Mucosa of gallbladder (tissue), 1 donor: ENCODE data around the gene C1RL. TPM values are rescaled to one million over a fixed set of nuclear protein-coding genes. Genes with fewer than 3 reads are reported as not detected.

Experiments used
- DNase-seq: peaks from one replicate; pipeline ENCODE4 v3.0.0-alpha.2; 2020; ENCODE audit warnings: low spot score
- total RNA-seq: library from RNA; stranded (reverse); gene quantifications from one replicate; pipeline ENCODE4 v1.2.1, GENCODE V29; 2021
- donor health status: DM: no; HTN: no; CAD: no.

C1RL gene
- 49.6 TPM for total RNA-seq

DNA sequence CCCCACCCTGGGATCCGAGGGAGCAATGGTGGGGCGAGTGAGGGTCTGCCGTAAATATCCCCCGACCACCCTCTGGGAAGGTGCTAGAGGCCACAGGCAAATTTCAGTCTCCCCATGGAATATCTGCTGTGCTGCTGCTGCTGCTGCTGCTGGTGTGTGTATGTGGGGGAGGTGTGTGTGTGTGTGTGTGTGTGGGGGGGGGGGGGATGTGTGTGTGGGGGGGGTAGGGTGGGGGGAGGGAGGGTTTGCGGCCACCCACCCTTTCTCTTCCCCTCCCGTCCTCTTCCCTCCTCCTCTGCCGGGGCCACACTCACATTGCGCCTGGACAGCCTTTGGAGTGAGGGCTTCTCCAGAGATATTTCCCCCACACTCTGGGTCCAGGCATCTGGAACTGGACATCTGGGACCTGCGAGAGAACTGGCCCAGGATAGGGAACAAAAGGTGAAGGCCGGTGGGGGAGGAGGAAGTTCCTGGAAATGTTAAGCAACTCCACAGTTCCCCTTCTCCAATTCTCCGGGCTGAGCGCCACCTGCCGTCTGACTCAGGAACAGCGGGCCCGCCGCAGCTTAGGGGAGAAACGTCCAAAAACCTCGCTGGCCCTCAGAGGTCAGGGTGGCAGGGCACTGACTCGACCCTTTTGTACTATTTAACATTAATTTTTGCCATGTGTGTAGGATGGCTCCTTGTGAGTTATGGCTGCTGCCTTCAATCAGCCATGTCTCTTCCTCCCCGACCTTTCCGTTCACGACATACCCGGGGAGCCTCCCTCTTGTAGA, at the start of gene C1RL:
TSS of gene C1RL (minus strand) at position 419 of the 776 bp plus-strand sequence. CDS start at position 385, 34 bp downstream.
- peak; percentile 91 for DNase-seq

DNA sequence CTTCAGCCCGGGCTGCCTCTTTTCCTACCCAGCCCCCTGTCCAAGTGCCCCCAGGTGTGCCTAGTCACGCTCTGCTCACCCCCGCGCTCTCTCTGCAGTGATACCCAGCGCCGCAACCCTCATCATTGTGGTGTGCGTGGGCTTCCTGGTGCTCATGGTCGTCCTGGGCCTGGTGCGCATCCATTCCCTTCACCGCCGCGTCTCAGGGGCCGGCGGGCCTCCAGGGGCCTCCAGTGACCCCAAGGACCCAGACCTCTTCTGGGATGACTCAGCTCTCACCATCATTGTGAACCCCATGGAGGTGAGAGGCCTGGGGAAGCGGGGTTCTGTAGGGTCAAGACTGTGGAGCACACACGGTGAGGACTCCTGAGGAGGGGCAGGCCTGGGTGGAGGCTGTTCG, 48.4 kb upstream of the C1RL start:
- no peak for DNase-seq

DNA sequence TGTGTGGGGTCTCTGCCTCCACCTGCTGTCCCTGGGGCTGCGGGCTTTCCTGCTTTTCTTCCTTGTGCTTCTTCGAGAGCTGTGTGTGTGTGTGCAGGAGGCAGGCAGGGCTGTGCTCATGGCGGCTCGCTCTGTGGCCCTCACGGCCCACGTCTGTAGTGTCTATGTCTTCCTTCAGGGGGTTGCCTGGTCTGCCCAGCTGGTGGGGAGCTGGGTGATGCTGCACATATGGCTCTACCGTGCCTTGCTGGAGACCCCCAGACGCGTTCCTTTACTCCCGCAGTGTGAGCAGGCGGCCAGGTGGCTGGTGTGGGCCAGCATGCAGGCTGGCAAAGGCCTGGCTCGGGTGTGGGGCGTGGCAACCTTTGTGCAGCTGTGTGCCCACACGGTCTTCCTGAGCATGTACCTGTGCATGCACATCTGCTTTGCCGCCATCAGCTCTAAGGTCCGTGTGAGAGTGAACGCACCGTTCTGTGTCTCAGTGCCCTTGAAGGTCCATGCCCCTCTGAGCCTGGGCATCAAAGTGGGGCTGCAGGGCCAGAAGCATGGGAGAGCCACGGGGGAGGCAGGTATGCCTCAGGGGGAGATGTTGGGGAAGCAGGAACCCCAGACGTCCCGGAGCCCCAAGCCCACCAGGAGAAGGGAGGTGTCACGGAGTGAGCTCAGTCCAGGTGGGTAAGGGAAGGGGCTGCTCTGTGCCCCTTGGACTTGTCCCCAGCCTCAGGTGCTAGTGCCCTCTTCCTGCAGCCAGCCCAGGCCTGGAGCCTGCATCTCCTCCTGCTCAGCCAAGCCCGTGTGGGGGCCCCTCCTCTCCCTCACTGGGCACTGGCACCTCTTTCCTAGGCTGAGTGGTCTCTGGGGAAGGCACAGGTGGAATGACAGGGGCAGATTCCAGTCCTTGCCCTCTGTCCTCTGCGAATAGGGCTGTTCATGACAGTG, 47.5 kb upstream of the C1RL start:
- DNase-seq, result no peak

- DNase-seq, result peak; percentile 55
Observed at GRCh38 chr12:7155471-7156034, 46.5 kb upstream of the C1RL start.

DNA sequence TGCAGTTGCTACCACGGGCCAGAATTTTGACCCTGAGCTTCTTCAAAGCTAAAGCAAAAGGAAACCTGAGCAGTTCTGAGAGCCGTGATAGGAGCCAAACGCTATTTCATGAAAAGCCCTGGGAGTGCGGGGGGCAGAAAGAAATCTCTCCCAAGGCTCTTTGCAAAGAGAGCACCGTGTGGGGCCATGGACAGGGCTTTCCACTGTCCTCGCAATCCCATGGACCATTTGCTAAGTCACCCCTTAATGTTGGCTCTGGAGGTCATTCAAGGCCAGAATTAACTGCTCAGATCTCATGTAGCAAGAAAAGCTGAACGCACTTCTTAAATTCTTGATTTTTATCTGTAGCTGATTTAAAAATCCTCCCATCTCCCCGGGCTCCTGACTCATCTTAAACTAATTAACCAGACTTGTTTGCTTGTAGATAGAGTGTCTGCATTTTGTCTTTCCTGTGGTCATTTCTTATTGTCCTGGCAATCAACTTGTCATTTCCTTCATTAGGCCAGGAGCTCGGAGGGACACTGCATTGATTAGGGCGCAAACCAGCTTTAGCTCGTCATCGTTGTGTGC, 46.0 kb upstream of the C1RL start:
- no peak for DNase-seq

DNA sequence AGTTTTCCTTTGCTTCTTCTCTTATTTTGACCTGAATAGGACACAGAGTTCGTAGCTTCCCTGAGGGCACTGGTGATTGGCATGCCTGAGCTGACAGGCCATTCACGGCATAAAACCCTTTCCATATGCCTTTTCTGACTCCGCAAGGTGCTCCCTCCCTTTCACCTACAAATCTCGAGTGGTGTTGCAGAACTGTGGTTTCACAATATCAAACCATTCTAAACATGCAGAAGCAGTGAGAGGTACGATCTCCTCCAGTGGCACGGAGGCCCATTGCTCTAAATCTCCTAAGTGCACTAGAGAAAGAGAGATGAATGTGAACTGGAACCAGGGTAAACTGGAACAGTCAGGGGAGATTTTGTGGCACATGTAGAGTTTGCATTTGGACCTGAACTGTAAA, 45.0 kb upstream of the C1RL start:
- DNase-seq, result no peak

DNA sequence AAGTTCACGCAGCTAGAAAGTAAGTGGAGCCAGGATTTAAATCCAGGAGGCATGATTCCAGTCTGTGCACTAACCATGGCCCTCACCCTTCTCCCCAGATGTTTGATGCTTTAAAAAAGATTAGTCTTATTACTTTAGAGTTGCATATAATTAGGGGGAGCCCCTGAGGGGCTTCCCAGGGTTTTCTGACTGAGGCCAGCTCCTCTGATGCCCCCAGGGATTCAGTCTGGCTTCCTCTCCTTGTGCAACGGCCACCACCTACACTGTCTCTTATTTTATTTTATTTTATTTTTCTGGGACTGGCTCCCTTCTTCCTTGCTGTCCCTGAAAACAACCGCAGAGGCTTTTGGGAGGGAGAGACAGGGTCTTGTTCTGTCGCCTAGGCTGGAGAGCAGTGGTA, 43.8 kb upstream of the C1RL start:
- DNase-seq, result no peak

DNA sequence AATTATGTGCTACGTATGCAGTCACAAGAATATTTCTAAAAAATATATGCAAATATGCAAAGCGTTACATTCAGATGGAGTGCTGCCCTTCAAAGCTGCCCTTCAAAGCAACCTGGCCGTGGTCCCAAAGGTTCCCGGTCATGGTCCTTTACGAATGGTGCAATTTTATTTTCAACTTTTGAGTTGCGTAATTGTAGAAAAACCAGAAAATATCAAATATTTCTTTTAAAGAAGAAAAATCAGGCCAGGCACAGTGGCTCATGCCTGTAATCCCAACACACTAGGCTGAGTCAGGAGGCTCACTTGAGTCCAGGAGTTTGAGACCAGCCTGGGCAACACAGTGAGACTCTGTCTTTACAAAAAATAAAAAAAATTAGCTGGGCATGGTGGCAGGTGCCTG, 42.5 kb upstream of the C1RL start:
- no peak for DNase-seq

DNA sequence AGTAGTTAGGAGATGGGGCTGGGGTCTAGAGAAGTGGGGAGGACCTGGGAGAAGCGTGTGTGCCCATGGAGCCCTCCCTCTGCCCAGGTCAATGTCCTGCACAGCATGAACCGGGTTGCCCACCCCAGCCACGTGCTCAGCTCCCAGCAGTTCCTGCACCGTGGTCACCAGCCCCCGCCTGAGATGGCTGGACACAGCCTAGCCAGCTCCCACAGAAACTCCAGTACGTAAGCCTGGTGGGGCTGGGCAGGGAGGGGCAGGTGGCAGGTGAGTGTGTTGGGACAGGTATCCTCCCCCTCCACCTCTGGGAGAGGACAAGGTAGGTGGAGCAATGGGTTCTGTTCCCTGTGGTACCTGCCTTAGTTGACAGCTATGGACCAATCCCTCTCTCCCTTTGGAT, 41.8 kb upstream of the C1RL start:
- no peak for DNase-seq

- no peak for DNase-seq
Observed at GRCh38 chr12:7150356-7150755, 41.3 kb upstream of the C1RL start.

GRCh38 chr12:7146906-7147305, 37.9 kb upstream of the C1RL start:
- DNase-seq, result no peak

GRCh38 chr12:7146228-7146627, 37.2 kb upstream of the C1RL start:
- DNase-seq, result no peak

- no peak for DNase-seq
Observed at GRCh38 chr12:7145671-7146070, 36.7 kb upstream of the C1RL start.

GRCh38 chr12:7144414-7145120, 35.6 kb upstream of the C1RL start:
- no peak for DNase-seq

- DNase-seq, result no peak
Observed at GRCh38 chr12:7143564-7143963, 34.5 kb upstream of the C1RL start.

- DNase-seq, result no peak
Observed at GRCh38 chr12:7142809-7143465, 33.9 kb upstream of the C1RL start.

GRCh38 chr12:7142056-7142644, 33.1 kb upstream of the C1RL start:
- no peak for DNase-seq

- DNase-seq, result no peak
Observed at GRCh38 chr12:7141351-7142005, 32.5 kb upstream of the C1RL start.

DNA sequence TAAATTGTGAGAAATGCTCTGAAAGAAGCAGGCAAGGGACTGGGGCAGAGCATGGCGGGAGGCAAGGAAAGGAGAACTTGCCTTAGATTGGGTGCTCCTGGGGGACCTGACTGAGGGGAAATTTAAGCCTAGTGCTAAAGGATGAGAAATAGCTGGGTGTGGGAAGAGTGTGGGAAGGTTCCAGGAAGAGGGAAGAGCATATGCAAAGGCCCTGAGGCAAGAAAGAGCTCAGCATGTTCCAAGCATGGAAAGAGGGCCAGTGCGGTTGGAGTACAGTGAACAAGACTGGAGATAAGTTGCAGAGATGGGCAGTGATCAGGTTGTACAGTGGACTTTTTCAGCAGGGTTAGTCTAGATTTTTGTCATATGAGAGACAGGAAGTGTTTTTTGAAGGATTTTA, 30.2 kb upstream of the C1RL start:
- DNase-seq, result no peak

GRCh38 chr12:7137908-7138307, 28.9 kb upstream of the C1RL start:
- DNase-seq, result no peak
